ENCODE results near the gene CCDC33.

The CCDC33 gene

DNA sequence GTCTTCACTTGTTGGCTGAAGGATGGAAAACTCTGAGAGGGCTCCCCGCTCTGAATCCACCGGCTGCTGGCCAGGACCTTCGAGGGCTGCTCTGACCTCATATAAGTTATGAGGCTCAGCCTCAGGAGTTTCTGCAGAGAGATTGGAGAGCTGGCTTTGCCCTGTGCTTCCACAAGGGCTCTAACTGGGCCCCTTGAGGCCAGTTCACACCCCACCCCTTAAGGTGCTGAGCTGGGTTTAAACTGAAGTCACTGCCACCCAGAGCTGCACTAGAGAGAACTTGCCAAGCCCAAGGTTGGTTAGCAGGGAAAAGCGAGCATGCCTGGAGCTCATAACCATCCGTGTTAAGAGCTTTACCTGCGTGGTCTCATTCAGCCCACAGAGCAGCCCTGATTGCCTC lies 2.8 kb upstream of the CCDC33 start:
- Histone ChIP-seq H4K20me1 (ENCODE audit: control insufficient read depth, insufficient read depth, low read depth, low read length) (no peaks in the 10 kb centered on the region), H3K4me2 (ENCODE audit: low read length) (no peak overlapping the region), H3K27me3 (ENCODE audit: control insufficient read depth, low read length) (0 out of 2 replicates have a peak, but pooled peaks cover 2% of the 10 kb centered on the region), H3K36me3 (ENCODE audit: control insufficient read depth, low read length) (no peaks in the 10 kb centered on the region), H3K4me1 (ENCODE audit: control insufficient read depth, low read length) (no peaks in the 10 kb centered on the region), H3K27ac (ENCODE audit: low read depth, low read length) (no peak overlapping the region), H3K4me3 (ENCODE audit: low read length) (no peak overlapping the region), H3F3A (ENCODE audit: control insufficient read depth, insufficient read depth) (no peaks in the 10 kb centered on the region), H3K9me3 (ENCODE audit: control insufficient read depth, insufficient read depth, low read length) (no peaks in the 10 kb centered on the region), H3K9me2 (replicated peaks; ENCODE audit: control insufficient read depth, low read length) (no peaks in the 10 kb centered on the region), H3K79me2 (ENCODE audit: control insufficient read depth, low read length) (no peaks in the 10 kb centered on the region)
- TF ChIP-seq, protein P1, sequence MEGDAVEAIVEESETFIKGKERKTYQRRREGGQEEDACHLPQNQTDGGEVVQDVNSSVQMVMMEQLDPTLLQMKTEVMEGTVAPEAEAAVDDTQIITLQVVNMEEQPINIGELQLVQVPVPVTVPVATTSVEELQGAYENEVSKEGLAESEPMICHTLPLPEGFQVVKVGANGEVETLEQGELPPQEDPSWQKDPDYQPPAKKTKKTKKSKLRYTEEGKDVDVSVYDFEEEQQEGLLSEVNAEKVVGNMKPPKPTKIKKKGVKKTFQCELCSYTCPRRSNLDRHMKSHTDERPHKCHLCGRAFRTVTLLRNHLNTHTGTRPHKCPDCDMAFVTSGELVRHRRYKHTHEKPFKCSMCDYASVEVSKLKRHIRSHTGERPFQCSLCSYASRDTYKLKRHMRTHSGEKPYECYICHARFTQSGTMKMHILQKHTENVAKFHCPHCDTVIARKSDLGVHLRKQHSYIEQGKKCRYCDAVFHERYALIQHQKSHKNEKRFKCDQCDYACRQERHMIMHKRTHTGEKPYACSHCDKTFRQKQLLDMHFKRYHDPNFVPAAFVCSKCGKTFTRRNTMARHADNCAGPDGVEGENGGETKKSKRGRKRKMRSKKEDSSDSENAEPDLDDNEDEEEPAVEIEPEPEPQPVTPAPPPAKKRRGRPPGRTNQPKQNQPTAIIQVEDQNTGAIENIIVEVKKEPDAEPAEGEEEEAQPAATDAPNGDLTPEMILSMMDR (IDR thresholded peaks at IDR 0.05; ENCODE audit: low read depth, low read length, poor library complexity, severe bottlenecking): no peak
- no peak for TF ChIP-seq EZH2phosphoT487 (IDR thresholded peaks at IDR 0.05; ENCODE audit: borderline replicate concordance, low read length)

DNA sequence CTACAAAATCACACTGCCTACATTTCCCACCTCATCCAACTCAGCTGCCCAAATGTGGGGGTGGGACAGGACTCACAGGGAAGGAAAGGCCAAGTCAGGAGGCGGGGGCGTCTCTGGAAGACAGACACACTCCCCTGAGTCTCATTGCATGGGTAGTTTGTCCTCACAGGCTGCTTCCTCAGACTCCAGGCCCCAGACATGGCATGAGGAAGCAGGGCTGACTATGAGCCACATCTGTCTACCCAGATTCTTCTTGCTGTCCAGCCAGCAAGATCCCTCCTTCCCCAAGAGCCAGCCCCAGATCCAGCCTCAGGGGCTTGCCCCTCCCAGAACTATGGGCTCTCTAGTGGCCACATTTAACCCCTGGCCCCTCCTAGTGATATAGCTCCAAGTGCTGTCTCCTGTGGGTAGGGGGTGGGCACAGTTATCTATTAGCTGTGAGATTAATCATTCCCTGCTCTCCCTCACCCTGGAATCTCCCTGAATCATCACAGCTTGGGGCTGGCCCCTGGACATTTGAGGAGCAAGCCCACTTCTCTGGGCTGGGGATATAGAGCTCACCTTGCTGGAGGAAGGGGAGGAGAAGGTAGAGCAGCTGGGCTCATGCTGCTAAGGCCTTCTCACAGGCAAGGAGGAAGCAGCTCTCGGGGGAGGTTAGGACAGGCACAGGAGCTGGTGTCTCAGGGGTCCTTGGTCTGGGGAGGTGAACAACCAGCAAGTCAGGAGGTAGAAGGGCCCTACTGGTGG lies 2.1 kb upstream of the CCDC33 start:
- Histone ChIP-seq H3K27ac (ENCODE audit: low read depth, low read length) (no peak overlapping the region), H3K79me2 (ENCODE audit: control insufficient read depth, low read length) (no peaks in the 10 kb centered on the region), H3F3A (ENCODE audit: control insufficient read depth, insufficient read depth) (no peaks in the 10 kb centered on the region), H3K27me3 (ENCODE audit: control insufficient read depth, low read length) (0 out of 2 replicates have a peak, but pooled peaks cover 2% of the 10 kb centered on the region), H3K9me2 (replicated peaks; ENCODE audit: control insufficient read depth, low read length) (no peaks in the 10 kb centered on the region), H4K20me1 (ENCODE audit: control insufficient read depth, insufficient read depth, low read depth, low read length) (no peaks in the 10 kb centered on the region), H3K4me2 (ENCODE audit: low read length) (no peak overlapping the region), H3K36me3 (ENCODE audit: control insufficient read depth, low read length) (no peaks in the 10 kb centered on the region), H3K4me3 (ENCODE audit: low read length) (no peak overlapping the region), H3K9me3 (ENCODE audit: control insufficient read depth, insufficient read depth, low read length) (no peaks in the 10 kb centered on the region), H3K4me1 (ENCODE audit: control insufficient read depth, low read length) (no peaks in the 10 kb centered on the region)
- TF ChIP-seq EZH2phosphoT487 (IDR thresholded peaks at IDR 0.05; ENCODE audit: borderline replicate concordance, low read length): no peak
- TF ChIP-seq, protein P1 (IDR thresholded peaks at IDR 0.05; ENCODE audit: low read depth, low read length, poor library complexity, severe bottlenecking): no peak

GRCh38 chr15:74234598-74234875 lies 1.6 kb upstream of the CCDC33 start:
- TF ChIP-seq EZH2phosphoT487 (IDR thresholded peaks at IDR 0.05; ENCODE audit: borderline replicate concordance, low read length): no peak
- TF ChIP-seq, protein P1 (IDR thresholded peaks at IDR 0.05; ENCODE audit: low read depth, low read length, poor library complexity, severe bottlenecking): no peak
- Histone ChIP-seq H3F3A (ENCODE audit: control insufficient read depth, insufficient read depth) (no peaks in the 10 kb centered on the region), H3K4me3 (ENCODE audit: low read length) (no peak overlapping the region), H3K27ac (ENCODE audit: low read depth, low read length) (no peak overlapping the region), H3K4me1 (ENCODE audit: control insufficient read depth, low read length) (no peaks in the 10 kb centered on the region), H3K79me2 (ENCODE audit: control insufficient read depth, low read length) (no peaks in the 10 kb centered on the region), H3K9me3 (ENCODE audit: control insufficient read depth, insufficient read depth, low read length) (no peaks in the 10 kb centered on the region), H3K36me3 (ENCODE audit: control insufficient read depth, low read length) (no peaks in the 10 kb centered on the region), H3K27me3 (ENCODE audit: control insufficient read depth, low read length) (0 out of 2 replicates have a peak, but pooled peaks cover 2% of the 10 kb centered on the region), H4K20me1 (ENCODE audit: control insufficient read depth, insufficient read depth, low read depth, low read length) (no peaks in the 10 kb centered on the region), H3K4me2 (ENCODE audit: low read length) (no peak overlapping the region), H3K9me2 (replicated peaks; ENCODE audit: control insufficient read depth, low read length) (no peaks in the 10 kb centered on the region)

All from DOHH2 (cell line).